ENCODE data around the gene SCARF2.

DNA sequence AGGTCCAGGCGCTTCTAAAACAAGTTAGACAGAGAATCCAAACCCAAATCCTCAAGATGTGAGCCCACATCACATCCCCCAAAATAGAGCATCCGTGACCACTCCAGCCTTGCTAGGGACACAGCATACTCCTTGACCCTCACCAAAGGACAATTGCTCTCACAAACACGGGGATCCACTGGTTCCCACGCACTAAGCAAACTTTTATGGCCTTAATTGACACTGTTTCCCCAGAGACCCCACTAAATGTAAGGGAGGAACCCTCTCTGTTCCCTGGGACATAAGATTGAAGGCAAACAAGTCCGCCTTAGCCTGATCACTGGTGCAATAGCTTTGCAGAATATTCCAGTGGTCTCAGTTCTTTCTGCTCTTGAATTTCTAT, 23.6 kb downstream of the SCARF2 start:
- TF ChIP-seq POLR2AphosphoS5 (IDR thresholded peaks at IDR 0.05; ENCODE audit: low read depth) (no peak), EZH2phosphoT487 (IDR thresholded peaks at IDR 0.05; ENCODE audit: unreplicated experiment) (no peak), ZNF114 (CRISPR knock-in tag; IDR thresholded peaks at IDR 0.05) (no peak), EZH2 (IDR thresholded peaks at IDR 0.05; ENCODE audit: low read depth, unreplicated experiment) (no peak), STAT1 (IDR thresholded peaks at IDR 0.05; ENCODE audit: unreplicated experiment) (no peak), NANOG (IDR thresholded peaks at IDR 0.05; ENCODE audit: borderline replicate concordance) (no peak)
- TF ChIP-seq, protein P1, sequence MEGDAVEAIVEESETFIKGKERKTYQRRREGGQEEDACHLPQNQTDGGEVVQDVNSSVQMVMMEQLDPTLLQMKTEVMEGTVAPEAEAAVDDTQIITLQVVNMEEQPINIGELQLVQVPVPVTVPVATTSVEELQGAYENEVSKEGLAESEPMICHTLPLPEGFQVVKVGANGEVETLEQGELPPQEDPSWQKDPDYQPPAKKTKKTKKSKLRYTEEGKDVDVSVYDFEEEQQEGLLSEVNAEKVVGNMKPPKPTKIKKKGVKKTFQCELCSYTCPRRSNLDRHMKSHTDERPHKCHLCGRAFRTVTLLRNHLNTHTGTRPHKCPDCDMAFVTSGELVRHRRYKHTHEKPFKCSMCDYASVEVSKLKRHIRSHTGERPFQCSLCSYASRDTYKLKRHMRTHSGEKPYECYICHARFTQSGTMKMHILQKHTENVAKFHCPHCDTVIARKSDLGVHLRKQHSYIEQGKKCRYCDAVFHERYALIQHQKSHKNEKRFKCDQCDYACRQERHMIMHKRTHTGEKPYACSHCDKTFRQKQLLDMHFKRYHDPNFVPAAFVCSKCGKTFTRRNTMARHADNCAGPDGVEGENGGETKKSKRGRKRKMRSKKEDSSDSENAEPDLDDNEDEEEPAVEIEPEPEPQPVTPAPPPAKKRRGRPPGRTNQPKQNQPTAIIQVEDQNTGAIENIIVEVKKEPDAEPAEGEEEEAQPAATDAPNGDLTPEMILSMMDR (conservative IDR thresholded peaks at IDR 0.05; ENCODE audit: low read depth in 2 of 2): no peak
- TF ChIP-seq, protein P2, sequence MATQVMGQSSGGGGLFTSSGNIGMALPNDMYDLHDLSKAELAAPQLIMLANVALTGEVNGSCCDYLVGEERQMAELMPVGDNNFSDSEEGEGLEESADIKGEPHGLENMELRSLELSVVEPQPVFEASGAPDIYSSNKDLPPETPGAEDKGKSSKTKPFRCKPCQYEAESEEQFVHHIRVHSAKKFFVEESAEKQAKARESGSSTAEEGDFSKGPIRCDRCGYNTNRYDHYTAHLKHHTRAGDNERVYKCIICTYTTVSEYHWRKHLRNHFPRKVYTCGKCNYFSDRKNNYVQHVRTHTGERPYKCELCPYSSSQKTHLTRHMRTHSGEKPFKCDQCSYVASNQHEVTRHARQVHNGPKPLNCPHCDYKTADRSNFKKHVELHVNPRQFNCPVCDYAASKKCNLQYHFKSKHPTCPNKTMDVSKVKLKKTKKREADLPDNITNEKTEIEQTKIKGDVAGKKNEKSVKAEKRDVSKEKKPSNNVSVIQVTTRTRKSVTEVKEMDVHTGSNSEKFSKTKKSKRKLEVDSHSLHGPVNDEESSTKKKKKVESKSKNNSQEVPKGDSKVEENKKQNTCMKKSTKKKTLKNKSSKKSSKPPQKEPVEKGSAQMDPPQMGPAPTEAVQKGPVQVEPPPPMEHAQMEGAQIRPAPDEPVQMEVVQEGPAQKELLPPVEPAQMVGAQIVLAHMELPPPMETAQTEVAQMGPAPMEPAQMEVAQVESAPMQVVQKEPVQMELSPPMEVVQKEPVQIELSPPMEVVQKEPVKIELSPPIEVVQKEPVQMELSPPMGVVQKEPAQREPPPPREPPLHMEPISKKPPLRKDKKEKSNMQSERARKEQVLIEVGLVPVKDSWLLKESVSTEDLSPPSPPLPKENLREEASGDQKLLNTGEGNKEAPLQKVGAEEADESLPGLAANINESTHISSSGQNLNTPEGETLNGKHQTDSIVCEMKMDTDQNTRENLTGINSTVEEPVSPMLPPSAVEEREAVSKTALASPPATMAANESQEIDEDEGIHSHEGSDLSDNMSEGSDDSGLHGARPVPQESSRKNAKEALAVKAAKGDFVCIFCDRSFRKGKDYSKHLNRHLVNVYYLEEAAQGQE (IDR thresholded peaks at IDR 0.05; ENCODE audit: unreplicated experiment): no peak
- TF ChIP-seq, protein P3, sequence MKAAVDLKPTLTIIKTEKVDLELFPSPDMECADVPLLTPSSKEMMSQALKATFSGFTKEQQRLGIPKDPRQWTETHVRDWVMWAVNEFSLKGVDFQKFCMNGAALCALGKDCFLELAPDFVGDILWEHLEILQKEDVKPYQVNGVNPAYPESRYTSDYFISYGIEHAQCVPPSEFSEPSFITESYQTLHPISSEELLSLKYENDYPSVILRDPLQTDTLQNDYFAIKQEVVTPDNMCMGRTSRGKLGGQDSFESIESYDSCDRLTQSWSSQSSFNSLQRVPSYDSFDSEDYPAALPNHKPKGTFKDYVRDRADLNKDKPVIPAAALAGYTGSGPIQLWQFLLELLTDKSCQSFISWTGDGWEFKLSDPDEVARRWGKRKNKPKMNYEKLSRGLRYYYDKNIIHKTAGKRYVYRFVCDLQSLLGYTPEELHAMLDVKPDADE (IDR thresholded peaks at IDR 0.05): no peak

Data from GM23338 (cell line).